Testis (tissue), 2 donors: Measurements from ENCODE around the gene SLC35C1.

Experiments used
- CTCF ChIP-seq, 3 experiments: fragments of 450-650 bp in 2 of 3; fragments of 200-600 bp in 1 of 3; sonication (generic) in 1 of 3; IDR thresholded peaks; one replicate each; pipeline ENCODE4 v1.5.1; 2016 to 2019; ENCODE audit warnings: antibody characterized with exemption in 3 of 3, mild to moderate bottlenecking in 2 of 3, moderate library complexity in 1 of 3
- POLR2A ChIP-seq: fragments of 450-650 bp; IDR thresholded peaks from one replicate; pipeline ENCODE4 v1.6.1; 2017; ENCODE audit warnings: antibody characterized with exemption, mild to moderate bottlenecking, moderate library complexity

DNA sequence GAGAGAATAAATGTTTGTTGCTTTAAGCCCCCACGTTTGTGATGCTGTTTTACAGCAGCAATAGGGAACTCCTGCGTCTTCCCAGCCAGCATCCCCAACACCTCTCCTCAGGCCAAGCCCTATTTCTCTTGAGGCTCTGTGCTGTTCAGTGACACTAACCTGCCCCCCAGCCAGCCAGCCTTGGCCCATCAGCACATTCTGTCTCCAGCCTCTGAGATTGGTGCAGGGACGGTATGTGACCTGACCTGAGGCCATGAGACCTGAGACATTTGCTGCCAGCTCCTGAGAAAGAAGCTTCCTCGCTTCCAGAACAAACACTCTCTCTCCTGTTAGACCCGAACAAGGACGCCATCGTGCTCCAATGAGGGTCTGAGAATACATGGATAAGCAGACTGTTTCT lies 38.5 kb upstream of the SLC35C1 start:
- no peak for TF ChIP-seq CTCF (IDR thresholded peaks at IDR 0.05)
- no peak for TF ChIP-seq POLR2A
